NOMO-1 treated with DMSO at 0.1 percent for 48 hours (cell line): ENCODE data around the gene EIF4G3.
A peak's percentile ranks its signal among the peaks of the same experiment; 100 is the strongest.
"Not testable (repeated sequence)": the region's sequence is repeated elsewhere in the genome, so short reads cannot be mapped to it uniquely, and the experiment has no call there.

ENCODE experiments used
- DNase-seq: peaks from one replicate; lab custom pipeline; 2025; ENCODE audit not compliant: unreplicated experiment; lab: John Stamatoyannopoulos, UW

The EIF4G3 gene

GRCh38 chr1:21106238-21106637, 70.5 kb downstream of the EIF4G3 start:
- no peak for DNase-seq

- DNase-seq, result no peak
These were observed 70.9 kb downstream of the EIF4G3 start for GRCh38 chr1:21105807-21106206.

- DNase-seq, result no peak
These were observed 72.0 kb downstream of the EIF4G3 start for GRCh38 chr1:21104683-21105082.

GRCh38 chr1:21100481-21100921, 76.2 kb downstream of the EIF4G3 start:
- peak; percentile 72 for DNase-seq

- no peak for DNase-seq
These were observed 76.9 kb downstream of the EIF4G3 start for GRCh38 chr1:21099869-21100131.

GRCh38 chr1:21099034-21099868, 77.4 kb downstream of the EIF4G3 start:
- DNase-seq, result peak; percentile 84

GRCh38 chr1:21098186-21098915, 78.3 kb downstream of the EIF4G3 start:
- no peak for DNase-seq

- no peak for DNase-seq
These were observed 79.0 kb downstream of the EIF4G3 start for GRCh38 chr1:21097729-21098128.

GRCh38 chr1:21095976-21096375, 80.7 kb downstream of the EIF4G3 start:
- DNase-seq, result no peak

- not testable (repeated sequence) for DNase-seq
These were observed 82.4 kb downstream of the EIF4G3 start for GRCh38 chr1:21094282-21094681.

GRCh38 chr1:21093271-21093958, 83.3 kb downstream of the EIF4G3 start:
- DNase-seq, result not testable (repeated sequence)

- DNase-seq, result not testable (repeated sequence)
These were observed 84.2 kb downstream of the EIF4G3 start for GRCh38 chr1:21092545-21092944.

GRCh38 chr1:21091053-21091690, 85.5 kb downstream of the EIF4G3 start:
- DNase-seq, result peak; percentile 73

- DNase-seq, result peak; percentile 51
These were observed 86.2 kb downstream of the EIF4G3 start for GRCh38 chr1:21090463-21090862.

- no peak for DNase-seq
These were observed 87.0 kb downstream of the EIF4G3 start for GRCh38 chr1:21089731-21090130.

GRCh38 chr1:21089299-21089698, 87.4 kb downstream of the EIF4G3 start:
- DNase-seq, result no peak

- DNase-seq, result no peak
These were observed 92.4 kb downstream of the EIF4G3 start for GRCh38 chr1:21084111-21084810.

- DNase-seq, result no peak
These were observed 94.6 kb downstream of the EIF4G3 start for GRCh38 chr1:21082073-21082472.

GRCh38 chr1:21077085-21077484, 99.6 kb downstream of the EIF4G3 start:
- DNase-seq, result peak; percentile 11

GRCh38 chr1:21072721-21073120, 104.0 kb downstream of the EIF4G3 start:
- no peak for DNase-seq

- DNase-seq, result no peak
These were observed 107.1 kb downstream of the EIF4G3 start for GRCh38 chr1:21069549-21069948.
